Activated CD4-positive, alpha-beta memory T cell treated with anti-CD3 and anti-CD28 coated beads, Interleukin-2, amount 10 ng/mL, durations not matched to agents 7 days and 5 days (primary cell): Measurements from ENCODE around the gene PPM1F. TPM values are rescaled to one million over a fixed set of nuclear protein-coding genes. Genes with fewer than 3 reads are reported as not detected.

Experiments
- CTCF ChIA-PET: fragments of 350-600 bp; sonication (Branson Sonifier 250); formaldehyde crosslinking; loops from one replicate; lab custom pipeline; 2021; ENCODE audit warnings: antibody characterized with exemption, inconsistent platforms; lab: Charles Lee
- POLR2A ChIA-PET: fragments of 350-600 bp; sonication (Branson Sonifier 250); formaldehyde crosslinking; loops from one replicate; lab custom pipeline; 2021; ENCODE audit warnings: antibody characterized with exemption; lab: Charles Lee
- DNase-seq: peaks from one replicate; pipeline ENCODE4 v3.0.0-alpha.2; 2020
- H3K27ac Mint-ChIP-seq: one replicate; pipeline ENCODE4 v1.8.0; 2021; ENCODE audit warnings: mild to moderate bottlenecking, mixed read lengths
- H3K27me3 Mint-ChIP-seq: one replicate; pipeline ENCODE4 v1.8.0; 2021; ENCODE audit warnings: mixed read lengths
- H3K36me3 Mint-ChIP-seq: one replicate; pipeline ENCODE4 v1.8.0; 2021; ENCODE audit warnings: low read depth, mixed read lengths
- H3K4me1 Mint-ChIP-seq: one replicate; pipeline ENCODE4 v1.8.0; 2021; ENCODE audit warnings: mixed read lengths
- H3K4me3 Mint-ChIP-seq: one replicate; pipeline ENCODE4 v1.8.0; 2021; ENCODE audit warnings: mild to moderate bottlenecking, mixed read lengths
- H3K9me3 Mint-ChIP-seq: one replicate; pipeline ENCODE4 v1.8.0; 2021; ENCODE audit warnings: mixed read lengths
- total RNA-seq, 2 experiments: library from RNA; stranded (reverse); gene quantifications; one replicate each; pipeline ENCODE4 v1.2.3, GENCODE V29; 2021

The PPM1F gene
- total RNA-seq, 2 experiments from 2014 or later, result 11.9 to 12.5 TPM

DNA sequence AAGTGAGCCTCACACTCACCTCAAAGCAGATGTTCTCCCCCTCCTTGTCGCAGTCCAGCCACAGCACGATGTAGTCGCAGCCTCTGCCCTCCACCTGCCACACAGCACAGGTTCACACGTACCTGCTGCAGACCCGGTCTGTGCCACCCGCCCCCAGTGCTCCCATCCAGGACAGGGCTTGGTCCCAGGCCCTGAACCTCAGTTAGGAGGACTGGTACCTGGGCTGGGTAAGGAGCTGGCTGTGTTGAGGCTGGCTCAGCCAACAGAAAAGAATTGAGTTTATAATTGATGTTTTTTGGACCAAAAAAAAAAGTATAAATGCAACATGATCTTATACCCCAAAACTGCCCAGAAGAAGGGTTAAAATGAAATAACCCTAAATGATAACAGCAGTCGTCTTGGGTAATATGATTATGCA is 19.2 kb upstream of the PPM1F start:
- H3K27me3 Mint-ChIP-seq, result no peaks in the 10 kb centered on the region
- ChIA-PET POLR2A (interaction anchor here (0.7 to 2.3 kb wide), 3 partner anchors 10 to 19 kb away, joined by 3 to 14 read pairs (median 4); partner anchors contain the start of genes PPM1F and TOP3B), CTCF (interaction anchor here (0.9 to 2.7 kb wide), 14 partner anchors 8 to 368 kb away, joined by 3 to 38 read pairs (median 4); partner anchors contain the start of genes PPM1F and TOP3B)
- peaks cover 56% of the 10 kb centered on the region for H3K36me3 Mint-ChIP-seq
- H3K4me3 Mint-ChIP-seq, result no peak overlapping the region
- no peak for DNase-seq
- no peaks in the 10 kb centered on the region for H3K4me1 Mint-ChIP-seq
- H3K27ac Mint-ChIP-seq, result no peak overlapping the region
- H3K9me3 Mint-ChIP-seq, result no peaks in the 10 kb centered on the region

- no peak overlapping the region for H3K27ac Mint-ChIP-seq
- POLR2A ChIA-PET, result interaction anchor here (1.5 to 2.3 kb wide), 2 partner anchors 11 to 13 kb away, joined by 3 to 14 read pairs; partner anchors contain the start of gene TOP3B
- peaks cover 61% of the 10 kb centered on the region for H3K36me3 Mint-ChIP-seq
- DNase-seq, result no peak
- no peak overlapping the region for H3K4me3 Mint-ChIP-seq
- H3K27me3 Mint-ChIP-seq, result no peaks in the 10 kb centered on the region
- H3K9me3 Mint-ChIP-seq, result no peaks in the 10 kb centered on the region
- no peaks in the 10 kb centered on the region for H3K4me1 Mint-ChIP-seq
- CTCF ChIA-PET, result interaction anchor here (1.0 to 2.7 kb wide), 3 partner anchors 10 to 37 kb away, joined by 4 to 38 read pairs (median 10); partner anchors contain the start of genes PPM1F and TOP3B
Measured at GRCh38 chr22:21970800-21971617, 18.4 kb upstream of the PPM1F start.

- H3K4me1 Mint-ChIP-seq, result no peaks in the 10 kb centered on the region
- no peaks in the 10 kb centered on the region for H3K27me3 Mint-ChIP-seq
- DNase-seq, result no peak
- no peaks in the 10 kb centered on the region for H3K9me3 Mint-ChIP-seq
- ChIA-PET CTCF (interaction anchor here (2.7 kb wide), 1 partner anchor 11 kb away, joined by 38 read pairs; the partner anchor contains the start of gene TOP3B), POLR2A (interaction anchor here (1.5 kb wide), 1 partner anchor 12 kb away, joined by 3 read pairs; no protein-coding TSS in a partner anchor)
- H3K27ac Mint-ChIP-seq, result no peak overlapping the region
- H3K36me3 Mint-ChIP-seq, result peaks cover 57% of the 10 kb centered on the region
- no peak overlapping the region for H3K4me3 Mint-ChIP-seq
Measured at GRCh38 chr22:21970037-21970799, 17.6 kb upstream of the PPM1F start.

GRCh38 chr22:21968452-21969129 is 15.9 kb upstream of the PPM1F start:
- Mint-ChIP-seq H3K4me1 (no peaks in the 10 kb centered on the region), H3K27me3 (no peaks in the 10 kb centered on the region), H3K9me3 (no peaks in the 10 kb centered on the region), H3K27ac (no peak overlapping the region), H3K4me3 (no peak overlapping the region), H3K36me3 (peaks cover 49% of the 10 kb centered on the region)
- CTCF ChIA-PET, result no interaction called here
- POLR2A ChIA-PET, result no interaction called here
- DNase-seq, result no peak

DNA sequence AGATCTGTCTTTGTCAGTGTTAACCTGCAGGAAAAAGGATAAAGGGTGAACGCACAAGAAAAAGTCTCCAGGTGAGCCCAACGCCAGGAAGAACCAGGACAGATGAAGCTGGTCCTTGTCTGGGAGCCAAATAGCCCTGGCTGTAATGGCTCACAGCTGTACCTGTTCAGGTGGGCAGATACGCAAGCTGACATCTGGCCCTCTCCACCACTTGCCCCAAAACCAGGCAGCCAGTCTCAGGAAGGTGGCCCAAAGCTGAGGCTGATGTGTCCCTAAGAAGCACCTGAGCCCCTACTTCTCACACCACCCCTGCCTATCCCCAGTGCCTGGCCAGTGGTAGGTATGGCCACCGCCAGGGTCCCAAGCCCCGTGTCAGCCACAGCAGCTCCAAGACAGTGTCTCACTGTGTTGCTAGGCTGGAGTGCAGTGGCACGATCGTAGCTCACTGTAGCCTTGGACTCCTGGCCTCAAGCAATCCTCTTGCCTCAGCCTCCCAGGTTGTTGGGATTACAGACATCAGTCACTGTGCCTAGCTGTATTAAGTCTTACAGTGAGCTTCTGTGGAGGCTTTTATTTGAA is 15.1 kb upstream of the PPM1F start:
- Mint-ChIP-seq H3K4me1 (no peaks in the 10 kb centered on the region), H3K4me3 (no peak overlapping the region), H3K27me3 (no peaks in the 10 kb centered on the region), H3K9me3 (no peaks in the 10 kb centered on the region), H3K36me3 (peaks cover 50% of the 10 kb centered on the region), H3K27ac (no peak overlapping the region)
- ChIA-PET CTCF (interaction anchor here (0.9 to 1.8 kb wide), 2 partner anchors 14 to 15 kb away, joined by 3 to 8 read pairs; partner anchors contain the start of gene PPM1F), POLR2A (no interaction called here)
- no peak for DNase-seq

DNA sequence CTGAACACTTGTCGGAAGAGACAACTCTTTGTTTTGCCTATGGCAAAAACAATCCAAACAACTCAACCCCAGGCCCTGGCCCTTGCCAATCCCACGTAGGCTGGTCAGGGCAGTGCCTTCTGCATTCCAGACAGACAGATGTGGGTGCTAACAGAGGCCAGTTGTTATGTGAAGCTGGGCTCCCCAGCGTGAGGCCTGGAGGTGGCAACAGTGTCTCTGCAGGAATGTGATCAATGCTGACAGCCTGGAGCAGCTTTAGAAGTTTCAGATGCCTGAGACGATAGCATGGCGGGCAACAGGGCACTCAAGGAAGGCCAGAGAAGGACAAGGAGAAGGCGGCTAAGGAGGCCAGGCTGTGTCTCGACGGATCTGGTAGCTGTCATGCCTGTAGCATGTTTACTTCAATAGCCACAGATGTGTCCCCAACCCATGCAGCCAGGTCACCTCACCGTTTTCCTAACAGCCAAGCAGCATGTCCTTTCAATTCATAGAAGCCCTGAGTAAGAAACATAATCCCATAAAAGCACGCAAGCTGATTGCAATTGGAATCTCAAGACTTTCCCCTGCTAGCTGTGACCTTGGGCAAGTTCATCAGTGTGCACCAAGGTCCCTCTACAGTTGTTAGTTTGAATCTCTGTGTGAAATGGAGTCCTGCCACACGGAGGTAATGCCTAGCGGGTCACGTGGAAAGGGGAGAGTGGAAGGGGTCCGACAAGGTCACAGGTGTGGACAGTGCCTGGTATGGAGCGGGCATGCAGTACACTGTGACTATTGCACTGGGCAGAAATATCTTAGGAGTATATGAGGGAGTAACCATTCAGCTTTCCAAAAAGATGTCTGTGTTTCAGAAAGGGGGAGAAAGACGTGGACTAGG is 14.2 kb upstream of the PPM1F start:
- no peaks in the 10 kb centered on the region for H3K27me3 Mint-ChIP-seq
- no peaks in the 10 kb centered on the region for H3K4me1 Mint-ChIP-seq
- no peak for DNase-seq
- CTCF ChIA-PET, result interaction anchor here (0.6 to 1.8 kb wide), 3 partner anchors 14 to 86 kb away, joined by 3 to 8 read pairs (median 3); partner anchors contain the start of gene PPM1F
- peaks cover 46% of the 10 kb centered on the region for H3K36me3 Mint-ChIP-seq
- no peaks in the 10 kb centered on the region for H3K9me3 Mint-ChIP-seq
- H3K4me3 Mint-ChIP-seq, result no peak overlapping the region
- POLR2A ChIA-PET, result no interaction called here
- no peak overlapping the region for H3K27ac Mint-ChIP-seq

GRCh38 chr22:21965762-21966288 is 13.2 kb upstream of the PPM1F start:
- DNase-seq, result no peak
- Mint-ChIP-seq H3K4me1 (no peaks in the 10 kb centered on the region), H3K9me3 (no peaks in the 10 kb centered on the region), H3K4me3 (no peak overlapping the region), H3K27ac (no peak overlapping the region), H3K36me3 (peaks cover 42% of the 10 kb centered on the region), H3K27me3 (no peaks in the 10 kb centered on the region)
- CTCF ChIA-PET, result no interaction called here
- POLR2A ChIA-PET, result interaction anchor here (1.3 kb wide), 1 partner anchor 16 kb away, joined by 6 read pairs; the partner anchor contains the start of gene TOP3B

- DNase-seq, result no peak
- ChIA-PET CTCF (no interaction called here), POLR2A (interaction anchor here (1.0 to 1.3 kb wide), 2 partner anchors 17 to 20 kb away, joined by 3 to 6 read pairs; partner anchors contain the start of gene TOP3B)
- Mint-ChIP-seq H3K4me3 (no peak overlapping the region), H3K9me3 (no peaks in the 10 kb centered on the region), H3K4me1 (no peaks in the 10 kb centered on the region), H3K27ac (no peak overlapping the region), H3K27me3 (no peaks in the 10 kb centered on the region), H3K36me3 (peaks cover 35% of the 10 kb centered on the region)
Measured at GRCh38 chr22:21964918-21965484, 12.4 kb upstream of the PPM1F start.

DNA sequence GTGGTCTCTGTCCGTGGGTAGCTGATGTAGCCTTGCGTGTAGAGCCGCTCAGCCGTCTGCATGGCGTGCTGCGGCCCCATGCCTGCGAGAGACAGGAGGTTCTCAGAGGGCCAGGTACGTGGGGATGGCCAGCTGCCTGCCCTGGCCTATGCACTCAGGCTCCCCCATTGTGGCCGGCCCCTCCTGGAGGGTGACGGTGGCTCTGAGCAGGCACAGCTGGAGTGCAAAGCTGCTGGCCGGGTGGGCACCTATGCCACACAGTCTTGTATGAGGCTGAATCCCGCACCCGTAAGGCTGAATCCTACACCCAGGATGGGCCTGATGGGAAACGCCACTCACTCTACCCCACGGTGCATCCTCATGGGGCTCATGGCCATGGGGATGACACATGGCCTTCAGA is 11.6 kb upstream of the PPM1F start:
- H3K27me3 Mint-ChIP-seq, result no peaks in the 10 kb centered on the region
- no peak for DNase-seq
- H3K4me1 Mint-ChIP-seq, result no peaks in the 10 kb centered on the region
- CTCF ChIA-PET, result interaction anchor here (1.0 kb wide), 1 partner anchor 8 kb away, joined by 3 read pairs; no protein-coding TSS in a partner anchor
- H3K9me3 Mint-ChIP-seq, result no peaks in the 10 kb centered on the region
- POLR2A ChIA-PET, result interaction anchor here (1.0 kb wide), 1 partner anchor 20 kb away, joined by 3 read pairs; no protein-coding TSS in a partner anchor
- peaks cover 35% of the 10 kb centered on the region for H3K36me3 Mint-ChIP-seq
- no peak overlapping the region for H3K27ac Mint-ChIP-seq
- H3K4me3 Mint-ChIP-seq, result no peak overlapping the region

- Mint-ChIP-seq H3K4me3 (no peak overlapping the region), H3K4me1 (no peaks in the 10 kb centered on the region), H3K36me3 (peaks cover 32% of the 10 kb centered on the region), H3K9me3 (no peaks in the 10 kb centered on the region), H3K27ac (no peak overlapping the region), H3K27me3 (no peaks in the 10 kb centered on the region)
- ChIA-PET POLR2A (no interaction called here), CTCF (interaction anchor here (1.0 kb wide), 1 partner anchor 8 kb away, joined by 3 read pairs; no protein-coding TSS in a partner anchor)
- no peak for DNase-seq
Measured at GRCh38 chr22:21963790-21964211, 11.2 kb upstream of the PPM1F start.

DNA sequence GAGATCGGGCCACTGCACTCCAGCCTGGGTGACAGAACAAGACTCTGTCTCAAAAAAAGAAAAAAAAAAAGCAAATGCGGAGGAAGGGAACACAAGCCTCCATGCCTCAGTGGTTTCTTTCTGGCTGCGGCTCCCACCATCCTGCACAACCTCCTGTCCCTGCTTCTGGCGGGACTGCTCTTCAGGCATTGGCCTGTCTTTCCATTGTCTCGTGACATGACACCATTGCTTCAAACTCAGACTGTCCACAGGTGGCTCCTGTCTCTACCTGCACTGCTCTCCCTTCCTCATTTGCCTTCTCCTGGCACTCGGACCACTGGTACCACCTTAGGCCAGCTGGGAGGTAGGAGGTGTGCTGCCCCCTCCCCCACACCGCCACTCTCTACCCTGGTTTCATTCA is 10.6 kb upstream of the PPM1F start:
- CTCF ChIA-PET, result interaction anchor here (1.5 kb wide), 1 partner anchor 9 kb away, joined by 3 read pairs; no protein-coding TSS in a partner anchor
- Mint-ChIP-seq H3K27me3 (no peaks in the 10 kb centered on the region), H3K4me3 (no peak overlapping the region), H3K36me3 (peaks cover 27% of the 10 kb centered on the region), H3K4me1 (no peaks in the 10 kb centered on the region), H3K27ac (no peak overlapping the region), H3K9me3 (no peaks in the 10 kb centered on the region)
- no peak for DNase-seq
- POLR2A ChIA-PET, result no interaction called here
